HG03066 (cell line): ENCODE measurements around the gene KCNJ10.

ENCODE experiments used
- ATAC-seq: cut with Tn5 transposase; IDR thresholded peaks from one replicate; pipeline ENCODE4 v1.9.1; 2021; ENCODE audit warnings: low read depth; ENCODE audit not compliant: unreplicated experiment

KCNJ10 gene

GRCh38 chr1:159973350-159973940 is 96.5 kb downstream of the KCNJ10 start:
- ATAC-seq, result no peak

GRCh38 chr1:159972443-159973205 is 97.3 kb downstream of the KCNJ10 start:
- no peak for ATAC-seq

DNA sequence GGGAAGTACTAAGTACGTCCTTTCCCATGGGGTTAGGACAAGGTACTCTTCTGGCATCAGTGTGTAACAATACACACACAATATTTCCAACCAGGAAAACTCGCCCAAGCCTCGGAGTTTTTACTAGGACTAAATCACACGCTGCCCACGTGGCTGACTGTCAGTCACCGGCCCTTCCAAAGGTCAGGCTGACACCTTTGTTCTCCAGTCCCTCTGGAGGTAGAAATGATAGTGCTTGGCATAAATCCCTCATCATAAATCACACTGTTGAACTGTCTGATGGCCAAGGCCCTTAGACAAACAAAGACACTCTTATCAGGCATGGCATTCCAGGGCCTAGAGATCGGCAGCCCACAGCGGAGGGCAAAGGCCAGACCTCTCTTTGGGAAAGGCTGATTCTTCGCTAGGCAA is 99.0 kb downstream of the KCNJ10 start:
- no peak for ATAC-seq

DNA sequence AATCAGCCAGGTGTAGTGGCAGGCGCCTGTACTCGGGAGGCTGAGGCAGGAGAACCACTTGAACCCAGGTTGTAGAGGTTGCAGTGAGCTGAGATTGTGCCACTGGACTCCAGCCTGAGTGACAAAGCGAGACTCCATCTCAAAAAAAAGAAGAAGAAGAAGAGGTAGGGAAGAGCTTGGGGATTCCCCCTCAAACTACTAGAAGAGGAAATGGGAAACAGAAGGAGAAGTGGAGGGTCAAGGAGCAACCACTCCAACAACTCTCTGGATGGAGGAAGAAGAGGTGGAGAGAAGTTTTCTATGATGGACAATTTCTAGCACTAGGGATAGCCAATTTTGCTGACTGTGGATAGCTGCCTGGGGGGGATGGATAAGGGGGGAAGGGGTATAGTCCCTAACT is 101.1 kb downstream of the KCNJ10 start:
- ATAC-seq, result no peak

- no peak for ATAC-seq
Observed at GRCh38 chr1:159965263-159965662, 104.7 kb downstream of the KCNJ10 start.

DNA sequence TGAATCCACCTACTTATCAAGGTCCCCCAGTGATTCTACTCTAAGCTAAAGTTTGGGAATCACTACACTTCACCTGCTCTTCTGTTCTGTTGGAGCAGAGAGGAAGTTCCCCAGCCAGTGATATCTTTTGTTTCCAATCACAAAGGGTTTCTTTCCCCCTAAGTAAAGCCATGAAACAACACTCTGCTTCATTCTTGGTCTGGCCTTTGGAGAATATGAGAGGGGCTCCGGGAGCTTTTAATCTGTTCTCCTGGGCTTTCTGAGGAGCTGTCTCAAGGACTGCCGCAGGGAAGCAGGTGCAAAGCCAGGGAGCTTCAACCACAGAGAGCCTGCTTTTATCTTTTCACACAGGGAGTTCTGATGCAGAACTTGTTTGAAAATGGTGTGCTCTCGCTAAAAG is 105.8 kb downstream of the KCNJ10 start:
- no peak for ATAC-seq

DNA sequence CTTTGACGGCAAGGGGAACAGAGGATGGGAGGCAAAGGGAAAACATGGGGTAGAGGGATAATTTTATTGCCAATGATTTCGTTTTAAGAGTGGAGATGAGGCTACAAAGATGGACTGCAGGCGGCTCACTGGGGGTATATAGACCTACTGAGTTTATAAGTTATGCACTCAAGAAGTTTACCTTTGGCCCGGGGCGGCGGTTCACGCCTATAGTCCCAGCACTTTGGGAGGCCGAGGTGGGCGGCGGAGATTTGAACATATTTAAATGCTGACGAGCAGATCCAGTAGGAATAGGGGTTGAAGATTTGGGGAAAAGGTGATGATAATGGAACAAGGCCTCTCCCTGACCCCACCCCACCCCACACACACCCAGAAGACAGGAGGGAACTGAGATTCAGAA is 107.8 kb downstream of the KCNJ10 start:
- no peak for ATAC-seq

DNA sequence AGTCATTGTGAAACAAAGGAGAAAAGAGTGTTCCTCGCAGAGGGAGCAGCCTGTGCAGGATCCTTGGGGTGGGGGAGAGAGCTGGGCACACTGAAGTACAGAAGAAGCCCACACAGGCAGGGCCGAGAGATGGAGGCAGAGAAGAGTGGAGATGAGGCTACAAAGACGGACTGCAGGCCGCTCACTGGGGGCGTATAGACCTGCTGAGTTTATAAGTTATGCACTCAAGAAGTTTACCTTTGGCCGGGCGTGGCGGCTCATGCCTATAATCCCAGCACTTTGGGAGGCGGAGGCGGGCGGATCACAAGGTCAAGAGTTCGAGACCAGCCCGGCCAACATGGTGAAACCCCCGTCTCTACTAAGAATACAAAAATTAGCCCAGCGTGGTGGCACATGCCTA is 108.3 kb downstream of the KCNJ10 start:
- ATAC-seq, result no peak

DNA sequence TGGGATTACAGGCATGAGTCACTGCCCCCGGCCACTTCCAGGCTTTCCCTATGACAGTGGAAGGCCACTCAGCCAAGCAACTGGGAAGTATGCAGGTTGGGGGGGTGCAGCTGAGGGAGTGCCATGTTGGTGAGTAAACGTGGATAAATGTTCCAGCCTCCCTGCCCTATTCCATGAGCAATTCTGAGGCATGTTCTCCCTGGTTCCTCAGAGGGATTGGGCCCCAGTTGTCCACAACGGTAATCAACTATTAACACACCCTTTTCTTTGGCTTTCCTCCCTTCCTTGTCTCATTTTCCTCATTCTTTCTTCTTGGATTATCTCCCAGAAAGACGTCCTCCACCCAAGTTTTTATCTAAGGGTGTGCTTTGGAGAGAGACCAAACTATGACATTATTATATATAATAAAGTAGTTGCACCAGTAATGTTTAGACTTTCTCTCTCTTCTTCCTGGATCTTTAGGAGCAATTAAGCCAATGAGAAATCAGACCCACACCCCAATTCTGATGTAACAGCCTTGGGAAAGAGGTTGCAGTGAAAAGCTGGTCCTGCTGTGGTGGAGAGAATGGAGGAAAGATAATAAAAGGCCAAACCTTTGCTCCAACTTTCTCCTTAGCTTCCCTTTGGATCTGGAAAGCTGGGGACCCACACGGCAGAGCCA is 109.1 kb downstream of the KCNJ10 start:
- no peak for ATAC-seq

DNA sequence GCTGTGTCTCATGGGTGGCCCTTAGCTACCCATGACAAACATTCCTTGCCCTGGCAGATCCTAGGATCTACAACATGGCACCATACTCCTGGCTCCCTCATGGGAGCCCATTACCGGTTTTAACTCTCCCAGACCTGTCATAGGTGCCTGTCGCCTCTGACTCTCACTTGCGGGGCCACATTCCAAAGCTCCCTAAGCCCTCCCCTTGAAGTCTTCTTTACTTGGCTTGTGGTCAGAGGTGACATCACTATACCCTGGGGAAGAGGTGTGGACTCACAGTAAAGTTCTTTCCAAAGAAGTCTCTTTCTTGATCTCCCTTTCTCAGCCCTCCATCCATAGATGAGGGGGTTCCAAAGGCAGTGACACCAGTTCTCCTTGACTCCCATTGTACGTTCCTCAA is 110.5 kb downstream of the KCNJ10 start:
- ATAC-seq, result no peak

- ATAC-seq, result peak; percentile 58
Observed at GRCh38 chr1:159958719-159959380, 111.1 kb downstream of the KCNJ10 start.

DNA sequence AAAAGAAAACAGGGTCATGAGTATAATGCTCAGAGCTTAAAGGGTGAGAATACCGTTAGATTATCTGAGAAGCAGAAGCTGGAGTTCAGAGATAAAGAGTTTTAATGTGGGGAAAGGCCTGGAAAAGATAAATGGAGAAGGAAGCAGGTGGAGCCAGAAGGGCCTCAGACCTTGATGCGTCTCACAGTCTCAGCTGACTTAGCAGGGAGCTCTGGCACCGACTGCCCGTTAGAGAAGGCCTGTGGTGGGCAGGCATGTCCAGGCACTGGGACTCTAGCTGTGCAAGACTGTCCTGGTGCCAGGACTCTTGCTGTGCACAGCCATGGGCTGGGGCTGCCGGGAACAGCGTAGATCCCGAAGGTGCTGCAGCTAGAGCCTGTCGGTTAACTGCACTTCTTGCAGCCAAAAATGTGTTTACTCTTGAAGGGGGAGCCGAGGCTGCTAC is 112.1 kb downstream of the KCNJ10 start:
- no peak for ATAC-seq

- no peak for ATAC-seq
Observed at GRCh38 chr1:159955456-159955855, 114.5 kb downstream of the KCNJ10 start.

- ATAC-seq, result no peak
Observed at GRCh38 chr1:159953536-159954515, 116.1 kb downstream of the KCNJ10 start, which contains the start of gene SLAMF9. TSS of gene SLAMF9 (minus strand) at chr1:159954237. CDS start at chr1:159954137, 100 bp downstream.

GRCh38 chr1:159952932-159953331 is 117.0 kb downstream of the KCNJ10 start:
- no peak for ATAC-seq

GRCh38 chr1:159951551-159951950 is 118.4 kb downstream of the KCNJ10 start:
- ATAC-seq, result no peak

DNA sequence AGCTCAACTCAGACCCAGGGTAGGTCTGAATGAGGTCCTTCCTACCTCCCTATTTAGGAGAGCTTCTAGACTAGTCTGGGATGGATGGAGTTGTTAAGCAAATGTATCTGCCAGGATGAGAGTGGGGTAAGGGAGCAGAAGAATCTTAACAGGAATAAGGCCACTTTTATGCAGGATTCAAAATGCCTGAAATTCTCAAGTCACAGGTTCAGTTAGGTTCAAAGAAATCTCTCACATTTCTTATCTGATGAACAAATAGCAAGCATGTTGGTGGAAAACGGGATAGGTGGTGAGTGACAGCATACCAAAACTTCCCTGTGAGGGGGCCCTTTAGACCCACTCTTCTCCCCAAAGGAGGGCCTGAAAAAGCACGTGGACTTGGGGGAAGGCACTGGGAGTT is 118.9 kb downstream of the KCNJ10 start:
- ATAC-seq, result no peak

DNA sequence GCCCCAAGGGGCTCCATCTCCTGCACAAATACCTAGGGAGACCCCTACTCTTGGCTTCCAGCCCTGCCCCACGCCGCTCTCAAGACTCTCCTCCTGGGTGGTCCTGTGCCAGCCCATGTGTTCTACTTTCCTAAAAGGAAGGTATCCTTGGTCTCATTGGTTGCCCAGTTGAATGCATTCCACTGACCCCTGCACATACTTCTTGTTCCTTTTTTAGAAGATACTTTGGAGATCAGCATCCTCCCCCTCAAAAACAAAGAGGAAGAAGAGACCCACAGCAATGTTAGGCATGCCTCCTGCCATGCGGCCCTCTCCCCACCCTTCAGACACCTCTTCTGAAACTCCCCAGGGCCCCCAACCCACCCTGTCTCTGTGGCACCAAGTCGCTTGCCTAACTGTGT is 120.0 kb downstream of the KCNJ10 start:
- no peak for ATAC-seq

DNA sequence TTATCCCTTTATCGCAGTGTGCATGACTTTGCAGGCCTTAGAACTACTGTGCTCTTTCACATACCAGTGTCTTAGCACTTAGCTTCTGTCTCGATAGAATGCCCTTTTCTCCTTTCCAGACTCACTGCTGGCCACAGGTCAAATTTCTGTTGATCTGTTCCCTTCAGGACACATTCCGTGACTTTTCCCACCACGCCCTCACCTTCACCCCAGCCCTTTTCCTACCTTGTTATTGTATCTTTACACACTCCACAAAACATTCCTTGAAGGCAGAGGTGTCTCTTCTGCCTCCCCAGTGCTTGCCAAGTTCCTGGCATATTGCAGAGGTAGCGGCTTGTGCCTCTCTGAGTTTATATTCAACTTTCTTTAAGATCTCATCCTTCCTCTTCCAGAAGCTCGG is 120.8 kb downstream of the KCNJ10 start:
- no peak for ATAC-seq
